ENCODE data around the gene FSD1L.

FSD1L gene

DNA sequence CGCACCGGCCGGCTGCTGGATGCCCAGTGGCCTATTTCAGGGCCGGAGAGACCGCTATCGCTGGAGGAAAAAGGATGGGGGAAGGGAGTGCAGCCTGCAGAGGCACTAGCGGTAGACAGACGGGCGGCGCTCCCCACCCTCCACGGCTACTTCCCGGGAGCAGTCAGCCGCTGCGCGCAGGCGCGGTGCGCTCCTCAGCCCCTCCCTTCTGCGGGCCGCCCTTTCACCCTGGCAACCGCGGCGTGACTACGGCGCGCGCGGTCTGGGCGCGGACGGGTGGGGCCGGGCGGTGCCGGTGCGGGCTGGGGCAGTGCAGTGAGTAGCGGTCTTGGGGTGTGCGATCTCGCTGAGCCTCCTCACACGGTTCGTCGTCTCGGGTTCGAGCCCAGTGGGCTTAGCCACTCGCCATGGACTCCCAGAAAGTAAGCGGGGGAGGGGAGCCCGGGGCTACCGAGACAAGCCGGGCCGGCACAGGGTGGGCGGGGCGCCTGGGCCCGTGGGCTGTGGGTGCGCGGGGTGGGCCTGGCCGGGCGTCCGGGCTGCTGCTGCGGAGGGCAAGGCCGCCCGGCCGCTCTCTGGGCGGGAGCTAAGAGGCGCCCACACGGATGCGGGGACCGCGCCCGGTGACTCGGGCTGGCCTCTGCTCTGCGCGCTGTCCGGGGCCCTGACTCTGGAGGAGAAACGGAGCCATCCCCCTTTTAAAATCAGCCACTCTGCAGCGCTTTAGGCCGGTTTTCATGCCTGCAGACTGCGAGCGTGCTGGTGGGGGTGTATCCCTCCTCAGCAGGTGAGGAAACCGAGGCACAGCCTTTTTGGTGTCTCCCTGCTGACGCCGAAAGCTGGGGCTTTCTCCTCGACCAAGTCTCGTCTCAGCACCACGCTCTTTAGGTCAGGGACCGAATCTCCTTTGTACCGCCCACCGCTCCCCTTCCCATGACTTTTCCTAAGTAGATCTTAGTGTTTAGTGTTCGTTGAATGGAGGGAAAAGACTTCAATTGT lies at the start of gene FSD1L:
FSD1L (plus strand) TSS at position 221 of the 999 bp plus-strand sequence; CDS start at position 408, 187 bp downstream.
- DNase-seq (ENCODE audit: low read depth in 2 of 3, low spot score in 2 of 3) = peak; percentile 55 to 72 (median 61)

DNA sequence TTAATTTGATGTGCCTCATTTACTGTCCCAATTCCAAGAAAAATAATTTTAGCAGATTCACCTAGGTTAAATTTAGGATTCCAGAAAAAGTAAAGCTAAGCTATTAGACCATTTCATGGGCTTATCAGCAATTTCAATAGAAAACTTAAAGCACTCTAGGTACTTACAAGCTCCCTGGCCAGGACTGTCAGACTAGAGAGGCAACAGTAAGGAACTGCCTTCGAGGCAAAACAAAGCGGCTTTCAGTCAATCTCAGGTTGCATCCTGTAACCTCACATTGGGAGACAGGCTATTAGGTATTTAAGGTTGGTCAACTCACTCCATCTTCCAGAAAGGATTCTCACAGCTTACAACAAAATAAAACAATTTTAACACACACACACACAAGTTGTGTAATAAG lies 48.7 kb upstream of the FSD1L start:
- no peak for DNase-seq (ENCODE audit: low read depth in 2 of 3, low spot score in 2 of 3)

DNA sequence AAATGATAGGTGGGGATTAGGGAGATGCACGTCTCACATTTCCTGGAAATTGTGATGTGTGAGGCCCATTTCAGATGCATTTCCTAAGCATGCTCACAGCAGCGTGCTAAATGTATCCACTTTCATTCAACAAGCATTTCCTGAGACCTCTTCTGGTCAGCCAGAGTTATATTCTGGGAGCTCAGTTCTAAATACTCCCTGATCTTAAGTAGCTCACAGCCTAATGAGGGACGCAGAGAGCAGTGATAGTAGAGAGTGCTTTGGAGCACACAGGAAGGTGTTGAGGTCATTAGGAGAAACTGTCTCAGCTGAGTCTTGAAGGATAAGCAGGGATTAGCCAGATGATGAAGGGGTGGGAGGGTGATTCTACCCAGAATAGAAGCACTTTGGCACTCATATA lies 46.2 kb upstream of the FSD1L start:
- no peak for DNase-seq (ENCODE audit: low read depth in 2 of 3, low spot score in 2 of 3)

DNA sequence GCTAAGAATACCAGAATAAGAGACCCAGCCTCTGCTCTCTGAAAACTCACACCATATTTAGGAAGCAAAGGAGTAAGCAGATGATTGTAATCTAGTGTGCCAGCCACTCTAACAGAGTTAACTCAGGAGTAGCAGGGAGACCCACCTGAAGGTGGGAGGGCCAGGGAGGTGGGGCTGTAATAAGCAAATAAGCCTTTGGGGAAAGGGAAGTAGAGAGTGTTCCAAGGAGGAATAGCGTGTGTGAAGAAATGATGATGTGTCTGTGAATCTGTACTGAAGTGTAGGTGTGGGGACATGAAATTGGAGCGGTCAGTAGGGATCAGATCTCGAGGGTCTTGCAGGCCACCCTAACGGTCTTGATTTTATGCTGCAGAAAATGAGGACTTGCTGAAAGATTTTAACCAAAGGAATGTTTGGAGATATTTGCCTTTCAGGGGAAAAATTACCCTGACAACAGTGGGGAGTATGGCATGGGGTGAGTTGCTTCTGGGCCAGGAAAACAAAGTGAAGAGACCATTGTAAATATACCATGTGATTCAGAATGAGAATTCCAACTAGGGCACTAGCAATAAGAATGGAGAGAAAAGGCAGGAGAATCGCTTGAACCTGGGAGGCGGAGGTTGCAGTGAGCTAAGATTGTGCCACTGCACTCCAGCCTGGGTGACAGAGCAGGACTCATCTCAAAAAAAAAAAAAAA lies 44.1 kb upstream of the FSD1L start:
- DNase-seq (ENCODE audit: low read depth in 2 of 3, low spot score in 2 of 3) = no peak

DNA sequence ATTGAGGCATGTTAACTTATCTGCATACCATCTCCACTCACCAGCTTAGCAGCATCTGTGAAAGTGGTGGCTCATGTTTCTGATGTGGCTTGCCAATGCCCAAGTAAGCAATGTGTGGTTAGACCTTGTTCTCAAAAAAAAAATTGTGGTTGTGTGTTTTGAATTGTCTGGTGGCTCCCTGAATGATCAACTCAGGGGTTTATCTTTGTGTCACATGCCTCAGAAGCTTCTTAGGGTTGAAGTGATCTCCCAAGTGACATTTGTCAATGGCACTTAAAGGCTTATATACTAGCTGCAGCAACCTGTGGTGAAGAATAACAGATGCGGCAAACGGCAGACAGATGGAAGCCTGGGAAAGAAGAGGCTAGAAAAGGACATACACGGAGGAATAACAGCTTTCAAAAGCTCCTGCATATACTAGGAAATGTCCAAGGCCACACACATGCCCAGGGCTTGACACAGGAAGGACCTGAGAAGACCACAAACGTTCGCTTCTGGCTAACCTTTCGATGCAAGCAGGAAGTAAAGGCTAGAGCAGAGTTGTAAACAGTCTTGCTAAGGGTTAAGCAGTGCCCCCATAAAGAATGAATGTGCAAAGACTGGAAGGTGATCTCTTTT lies 42.2 kb upstream of the FSD1L start:
- peak in 2 of 3 experiments; percentile 9 to 18 for DNase-seq (ENCODE audit: low read depth in 2 of 3, low spot score in 2 of 3)

DNA sequence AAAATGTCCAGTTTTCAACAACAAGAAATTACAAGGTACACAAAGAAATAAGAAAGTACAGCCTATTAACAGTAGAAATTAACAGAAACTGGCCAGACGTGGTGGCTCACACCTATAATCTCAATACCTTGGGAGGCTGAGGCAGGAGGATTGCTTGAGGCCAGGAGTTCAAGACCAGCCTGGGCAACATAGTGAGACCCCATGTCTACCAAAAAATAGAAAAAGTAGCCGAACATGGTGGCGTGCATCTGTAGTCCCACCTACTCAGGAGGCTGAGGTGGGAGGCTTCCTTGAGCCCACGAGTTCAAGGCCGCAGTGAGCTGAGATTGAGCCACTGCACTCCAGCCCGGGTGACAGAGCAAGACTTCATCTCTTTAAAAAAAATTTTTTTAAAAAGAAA lies 41.5 kb upstream of the FSD1L start:
- no peak for DNase-seq (ENCODE audit: low read depth in 2 of 3, low spot score in 2 of 3)

DNA sequence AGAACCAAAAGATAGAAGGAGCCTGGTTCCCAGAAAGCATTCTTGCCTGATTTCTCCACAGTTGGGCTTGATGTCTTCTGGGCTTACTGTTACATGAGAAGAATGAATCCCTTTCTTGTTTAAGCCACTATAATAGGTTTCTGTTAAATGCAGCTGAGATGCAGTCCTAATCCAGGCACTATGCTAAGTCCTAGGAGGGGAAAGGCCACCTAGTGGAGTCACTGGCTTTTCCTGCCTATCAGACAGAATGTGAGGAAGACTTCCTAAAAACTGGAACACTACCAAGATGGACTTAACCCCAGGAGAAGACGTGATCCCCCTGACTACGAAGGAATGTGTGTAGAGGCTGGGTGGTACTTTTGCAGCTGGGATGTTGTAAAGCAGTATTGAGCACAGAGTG lies 34.3 kb upstream of the FSD1L start:
- no peak for DNase-seq (ENCODE audit: low read depth in 2 of 3, low spot score in 2 of 3)

DNA sequence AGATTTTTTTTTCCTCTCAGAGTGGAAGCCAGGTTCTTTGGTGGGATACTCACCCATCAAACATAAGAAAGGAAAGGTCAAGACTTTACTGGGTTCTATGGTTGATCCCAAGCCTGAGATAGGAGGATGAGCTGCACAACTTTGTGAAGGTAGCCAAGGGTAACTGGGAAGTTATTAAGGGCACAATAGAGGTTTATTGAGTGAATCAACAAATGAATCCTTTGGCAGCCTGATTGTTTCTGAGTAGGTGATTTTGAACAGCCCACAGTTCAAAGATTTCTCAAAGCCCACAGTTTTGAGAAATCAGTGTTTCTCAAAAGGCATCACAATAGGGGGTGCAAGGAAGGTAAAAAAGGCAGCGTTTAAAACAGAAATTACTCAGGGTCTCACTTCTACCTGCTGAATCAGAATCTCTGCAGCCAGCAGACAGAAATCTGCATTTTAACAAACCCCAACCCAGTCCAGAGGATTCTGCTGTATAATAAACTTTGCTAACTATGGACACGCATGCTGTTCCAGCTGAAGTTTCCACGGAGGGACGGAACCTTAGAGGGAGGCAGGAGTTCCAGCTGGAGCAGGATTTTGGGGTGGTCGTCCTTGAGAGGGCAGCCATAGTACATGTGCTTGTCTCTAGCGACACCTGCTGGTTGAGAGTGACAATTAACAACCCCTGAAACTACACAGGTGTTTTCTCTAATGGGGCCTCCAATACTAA lies 32.7 kb upstream of the FSD1L start:
- DNase-seq (ENCODE audit: low read depth in 2 of 3, low spot score in 2 of 3) = peak in 2 of 3 experiments; percentile 12 to 22

DNA sequence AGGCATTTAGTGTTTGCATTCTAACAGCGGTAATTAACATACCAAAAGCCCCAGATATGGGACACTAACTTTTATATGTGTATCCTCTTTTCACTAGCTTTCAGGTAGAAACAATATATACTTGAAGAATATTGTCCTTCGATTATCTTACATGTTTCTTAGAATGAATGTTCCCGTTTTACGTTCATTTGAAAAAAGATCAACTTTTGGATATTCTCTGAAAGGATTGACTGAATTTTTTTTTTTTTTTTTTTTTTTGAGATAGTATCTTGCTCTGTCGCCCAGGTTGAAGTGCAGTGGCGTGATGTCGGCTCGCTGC lies 32.2 kb upstream of the FSD1L start:
- DNase-seq (ENCODE audit: low read depth in 2 of 3, low spot score in 2 of 3) = no peak

DNA sequence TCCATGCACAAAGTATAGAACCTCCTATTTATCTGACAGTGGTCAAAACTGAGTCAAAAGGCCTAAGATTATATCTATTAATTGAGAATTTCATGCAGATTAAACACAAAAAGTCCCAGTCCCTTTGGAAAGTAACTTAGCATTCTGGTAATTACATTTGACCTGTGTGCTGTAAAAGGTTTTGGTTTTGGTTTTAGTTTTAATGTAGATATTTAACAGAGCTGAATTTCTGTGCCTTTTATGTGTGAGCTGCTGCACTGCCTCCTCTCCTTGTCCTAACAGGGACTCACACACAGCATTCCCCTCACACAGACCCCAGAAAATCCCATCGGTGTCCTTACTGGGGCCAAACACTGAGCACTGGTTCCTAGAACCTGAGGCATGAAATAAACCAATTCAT lies 31.0 kb upstream of the FSD1L start:
- no peak for DNase-seq (ENCODE audit: low read depth in 2 of 3, low spot score in 2 of 3)

DNA sequence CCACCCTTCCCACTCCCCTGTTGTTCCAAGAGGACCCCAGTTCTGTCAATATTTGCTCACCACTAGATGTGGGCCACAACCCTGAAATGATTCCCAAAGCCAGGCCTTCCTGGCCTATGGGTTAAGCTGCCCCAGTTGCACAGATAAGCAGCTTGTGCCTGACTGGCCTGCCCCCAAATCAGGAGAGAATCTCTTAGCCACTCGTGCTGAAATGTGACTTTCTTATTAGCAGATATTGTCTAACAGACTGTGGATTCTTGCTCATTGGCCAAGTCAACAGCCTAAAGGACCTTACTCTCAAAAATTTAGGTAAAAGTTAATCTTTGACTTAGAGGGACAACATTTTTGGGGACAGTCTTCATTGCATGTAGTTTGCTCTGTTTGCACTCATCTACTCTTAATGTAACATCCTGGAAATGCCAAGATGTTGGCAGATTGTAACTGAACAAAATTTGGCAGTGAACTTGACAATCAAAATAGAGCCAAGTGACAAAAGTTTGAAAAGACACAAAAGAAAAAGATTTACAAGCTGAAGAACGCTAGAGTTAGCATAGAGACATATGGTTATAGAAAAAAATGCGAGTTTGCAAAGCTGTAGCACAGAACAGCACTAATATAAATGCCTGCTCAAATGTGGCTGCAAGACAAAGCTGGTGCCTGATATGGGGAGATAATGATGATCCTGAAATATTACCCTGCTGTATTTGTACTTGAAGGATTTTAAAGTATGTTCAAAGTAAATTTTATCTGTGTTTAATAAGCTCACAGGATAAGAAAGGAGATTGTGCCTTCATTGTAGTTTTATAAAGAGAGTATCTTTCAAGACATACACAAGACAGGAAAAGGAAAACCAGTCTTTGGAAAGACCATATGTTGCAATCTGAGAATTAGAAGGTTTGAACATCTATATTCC lies 29.0 kb upstream of the FSD1L start:
- DNase-seq (ENCODE audit: low read depth in 2 of 3, low spot score in 2 of 3) = no peak

DNA sequence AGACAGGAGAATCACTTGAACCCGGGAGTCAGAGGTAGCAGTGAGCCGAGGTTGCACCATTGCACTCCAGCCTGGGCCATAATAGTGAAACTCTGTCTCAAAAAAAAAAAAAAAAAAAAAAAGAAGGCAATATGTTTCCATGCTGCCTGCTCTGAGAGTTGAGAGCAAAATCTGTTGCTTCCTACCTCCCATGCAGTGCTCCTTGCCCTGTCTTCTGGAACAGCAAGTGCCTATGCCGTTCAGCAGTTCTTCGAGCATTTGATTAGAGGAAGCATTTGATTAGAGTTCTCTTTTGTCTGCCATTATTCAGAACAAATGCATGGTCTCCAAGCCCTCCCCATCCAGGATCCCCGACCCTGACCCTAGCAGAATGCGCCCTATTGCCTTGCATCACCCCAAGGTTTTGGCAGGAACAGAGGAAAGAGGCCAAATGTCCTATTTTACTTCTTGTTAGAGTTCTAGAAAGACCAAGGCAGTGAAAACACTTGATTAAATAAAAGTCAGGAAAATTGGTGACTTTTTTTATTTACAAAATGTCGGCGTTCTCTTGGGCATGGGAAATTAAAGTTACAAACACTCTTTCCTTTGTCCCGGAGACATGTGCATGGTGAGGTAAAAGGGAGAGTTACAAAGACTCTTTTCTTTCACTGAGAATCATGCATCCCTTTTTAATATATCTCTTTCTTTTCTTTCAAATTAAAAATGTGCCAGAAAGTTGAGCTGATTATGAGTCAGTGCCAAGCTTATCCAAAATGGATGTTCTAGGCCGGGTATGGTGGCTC lies 27.8 kb upstream of the FSD1L start:
- DNase-seq (ENCODE audit: low read depth in 2 of 3, low spot score in 2 of 3) = no peak

DNA sequence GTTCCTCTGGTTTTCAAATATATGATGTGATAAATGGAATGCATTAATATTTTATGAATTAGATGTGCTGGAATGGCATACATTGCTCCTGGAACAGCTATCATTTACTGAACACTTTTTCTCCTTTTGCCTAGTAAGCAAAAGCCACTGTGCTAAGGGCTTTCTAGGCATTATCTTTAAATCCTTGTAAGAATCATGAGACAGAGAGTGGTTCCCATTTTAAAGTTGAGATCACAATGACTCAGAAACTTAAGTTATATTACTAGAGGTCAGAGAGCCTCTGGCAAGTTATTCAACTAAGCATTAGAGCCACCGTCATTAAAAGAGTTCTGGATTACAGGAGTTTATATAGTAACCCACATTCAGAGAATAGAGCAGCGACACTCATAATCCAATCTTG lies 26.7 kb upstream of the FSD1L start:
- DNase-seq (ENCODE audit: low read depth in 2 of 3, low spot score in 2 of 3) = no peak

DNA sequence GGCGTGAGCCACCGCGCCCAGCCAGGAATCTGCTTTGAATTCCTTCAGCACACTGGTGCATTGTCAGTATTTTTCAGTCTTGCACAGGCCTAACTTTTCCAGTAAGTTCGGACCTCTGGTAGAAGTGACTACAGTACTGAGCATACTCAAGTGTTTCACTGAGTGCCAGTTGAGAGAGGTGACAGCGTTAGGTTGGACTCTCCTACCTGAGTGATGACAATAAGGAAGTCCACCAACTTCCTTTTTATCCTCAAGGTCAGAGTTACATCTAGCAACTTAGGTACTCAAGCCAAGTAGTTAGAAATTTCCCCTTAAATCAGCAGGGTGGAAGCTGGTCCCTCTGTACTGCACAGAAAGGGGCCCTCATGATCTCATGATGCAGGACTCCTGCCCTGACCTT lies 26.0 kb upstream of the FSD1L start:
- no peak for DNase-seq (ENCODE audit: low read depth in 2 of 3, low spot score in 2 of 3)

DNA sequence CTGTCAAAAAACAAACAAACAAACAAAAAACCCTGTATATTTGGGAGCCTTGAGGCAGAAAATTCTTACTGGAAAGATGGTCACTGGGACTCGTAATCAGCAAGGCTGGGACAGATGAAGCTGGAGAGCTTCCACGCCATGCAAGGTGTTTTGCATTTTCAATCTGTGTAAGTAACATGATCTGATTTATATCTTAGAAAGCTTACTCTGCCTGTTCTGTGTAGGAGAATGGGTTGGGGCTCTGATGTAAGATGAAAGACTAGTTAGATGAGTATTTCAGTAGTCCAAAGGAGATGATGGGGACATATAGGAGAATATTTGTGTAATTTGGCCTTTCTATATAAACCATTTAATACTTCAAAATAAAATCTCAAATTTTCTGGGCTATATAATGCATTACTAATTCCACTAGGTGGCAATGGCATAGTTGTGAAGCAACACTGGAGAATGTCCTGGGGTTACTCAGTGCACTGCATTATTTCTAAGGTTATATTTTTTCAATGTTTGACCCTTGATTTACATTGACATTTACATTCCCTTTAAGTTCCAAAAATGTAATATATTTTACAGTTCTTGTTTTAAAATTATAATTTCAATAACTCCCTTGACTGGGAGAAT lies 21.9 kb upstream of the FSD1L start:
- DNase-seq (ENCODE audit: low read depth in 2 of 3, low spot score in 2 of 3) = no peak

DNA sequence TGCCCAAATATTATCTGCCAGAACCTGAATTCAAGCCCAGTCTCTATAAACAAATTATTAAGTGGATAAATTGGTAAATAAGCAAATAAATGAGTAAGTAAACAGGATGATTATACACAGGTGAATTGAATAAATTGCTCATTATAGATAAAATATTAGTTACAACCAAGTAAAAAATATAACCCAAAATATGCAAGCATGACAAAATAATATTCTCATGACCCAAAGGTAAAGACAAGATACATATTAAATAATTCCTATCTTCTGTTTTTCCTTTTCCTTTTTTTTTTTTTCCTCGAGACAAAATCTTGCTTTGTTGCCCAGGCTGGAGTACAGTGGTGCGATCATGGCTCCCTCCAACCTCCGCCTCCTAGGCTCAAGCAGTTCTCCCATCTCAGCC lies 21.2 kb upstream of the FSD1L start:
- no peak for DNase-seq (ENCODE audit: low read depth in 2 of 3, low spot score in 2 of 3)

DNA sequence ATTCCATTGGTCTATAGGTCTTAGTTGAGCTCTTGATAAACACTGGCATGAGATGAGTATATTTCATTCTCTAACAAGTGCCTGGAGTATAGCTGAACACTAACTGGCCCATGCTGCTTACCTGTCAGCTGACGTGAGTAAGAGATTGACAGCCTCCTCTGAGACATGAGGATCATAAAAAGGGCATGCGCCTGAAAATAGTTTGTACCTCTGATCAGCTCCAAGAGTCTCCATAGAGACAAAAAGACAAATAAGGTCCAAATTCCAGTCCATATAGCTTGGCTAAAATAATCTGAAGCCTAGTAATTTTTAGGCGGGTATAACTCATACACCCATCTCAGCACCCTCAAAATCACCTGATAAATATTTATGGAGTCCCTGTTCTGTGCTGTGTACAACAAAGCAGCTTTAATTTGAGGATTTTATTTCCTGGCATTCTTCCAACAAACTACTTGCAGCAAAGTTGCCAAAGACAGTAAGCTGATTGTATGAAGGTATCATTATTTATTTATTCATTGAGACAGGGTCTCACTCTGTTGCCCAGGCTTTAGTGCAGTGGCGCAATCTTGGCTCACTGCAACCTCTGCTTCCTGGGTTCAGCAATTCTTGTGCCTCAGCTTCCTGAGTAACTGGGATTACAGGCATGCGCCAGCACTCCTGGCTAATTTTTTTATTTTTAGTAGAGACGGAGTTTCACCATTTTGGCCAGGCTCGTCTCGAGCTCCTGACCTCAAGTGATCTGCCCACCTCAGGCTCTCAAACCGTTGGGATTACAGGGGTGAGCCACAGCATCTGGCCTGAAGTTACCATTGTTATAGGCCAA lies 16.2 kb upstream of the FSD1L start:
- DNase-seq (ENCODE audit: low read depth in 2 of 3, low spot score in 2 of 3) = no peak

DNA sequence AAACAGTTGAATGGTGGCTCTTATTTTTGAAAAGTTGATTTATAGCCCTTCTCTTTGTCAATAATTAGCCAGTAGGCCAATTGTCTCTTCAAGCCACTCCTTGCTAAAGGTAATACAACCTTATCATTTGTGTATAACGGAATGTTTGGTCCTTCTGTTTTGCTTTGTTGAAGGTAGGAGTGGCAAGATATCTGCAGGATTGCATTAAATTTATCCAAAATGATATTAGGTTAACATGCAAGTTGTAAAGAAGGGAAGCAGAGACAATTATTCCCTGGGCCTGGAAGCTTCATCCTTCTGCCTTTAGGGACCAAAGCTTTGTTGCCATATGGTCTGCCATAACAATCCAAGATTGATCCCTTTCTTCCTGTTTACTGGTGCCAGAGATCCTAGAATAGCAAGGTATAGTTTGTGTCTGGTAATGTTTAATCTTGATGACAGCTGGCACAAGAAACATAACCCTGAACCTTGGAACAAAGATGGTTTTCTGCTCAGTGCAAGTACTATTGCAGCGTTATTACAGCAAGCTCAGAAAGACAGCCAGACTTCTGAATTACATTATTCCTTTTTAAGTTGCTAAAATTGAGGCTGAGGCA lies 15.5 kb upstream of the FSD1L start:
- no peak for DNase-seq (ENCODE audit: low read depth in 2 of 3, low spot score in 2 of 3)

All from activated CD8-positive, alpha-beta memory T cell treated with anti-CD3 and anti-CD28 coated beads for 48 hours (primary cell).